GM19397 (cell line): ENCODE data around the gene HOXA11.

Experiments used
- ATAC-seq: cut with Tn5 transposase; IDR thresholded peaks from one replicate; pipeline ENCODE4 v1.9.1; 2021; ENCODE audit warnings: mild to moderate bottlenecking, moderate library complexity; ENCODE audit not compliant: unreplicated experiment

Gene HOXA11

GRCh38 chr7:27148756-27149641 lies 36.0 kb downstream of the HOXA11 start:
- ATAC-seq, result no peak

- ATAC-seq, result no peak
Observed at GRCh38 chr7:27148031-27148755, 36.8 kb downstream of the HOXA11 start.

- no peak for ATAC-seq
Observed at GRCh38 chr7:27147199-27148030, 37.6 kb downstream of the HOXA11 start, which contains the start of gene HOXA6. Gene HOXA6, minus strand, starts transcription at chr7:27147774. Its CDS starts 25 bp downstream, at chr7:27147749.

DNA sequence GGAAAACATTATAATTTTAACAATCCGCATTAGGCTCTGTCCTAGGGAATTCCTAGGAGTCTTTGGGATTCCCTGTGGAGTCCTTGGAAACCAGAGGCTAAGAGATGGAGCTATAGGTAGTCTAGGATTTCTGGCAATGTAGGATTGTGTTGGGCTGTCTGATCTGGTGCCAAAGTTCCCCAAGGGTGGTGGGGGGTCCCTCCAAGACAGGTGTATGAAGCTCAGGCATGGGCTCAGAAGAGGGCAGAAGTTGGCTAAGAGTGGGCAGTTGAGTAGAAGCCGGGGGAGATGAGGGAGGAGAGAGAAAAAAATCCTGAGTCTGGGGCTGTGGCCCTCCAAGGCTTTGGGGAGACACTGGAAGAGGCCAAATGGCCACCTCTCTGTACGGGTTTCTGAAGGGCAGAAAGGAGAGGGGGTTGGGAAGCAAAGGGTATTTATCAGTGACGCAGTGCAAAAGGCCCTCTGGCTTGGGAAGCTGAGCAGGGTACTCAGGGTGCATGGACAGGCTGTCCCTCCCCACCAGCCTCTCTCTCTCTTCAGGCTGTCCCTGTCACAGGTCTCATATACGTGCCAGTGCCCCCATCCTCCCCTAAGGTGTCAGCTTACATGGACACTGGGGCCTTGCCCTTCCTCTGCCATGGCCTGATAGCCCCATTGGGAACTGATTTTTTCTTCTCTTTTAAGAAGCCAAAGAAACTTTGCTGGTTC lies 38.4 kb downstream of the HOXA11 start:
- no peak for ATAC-seq

DNA sequence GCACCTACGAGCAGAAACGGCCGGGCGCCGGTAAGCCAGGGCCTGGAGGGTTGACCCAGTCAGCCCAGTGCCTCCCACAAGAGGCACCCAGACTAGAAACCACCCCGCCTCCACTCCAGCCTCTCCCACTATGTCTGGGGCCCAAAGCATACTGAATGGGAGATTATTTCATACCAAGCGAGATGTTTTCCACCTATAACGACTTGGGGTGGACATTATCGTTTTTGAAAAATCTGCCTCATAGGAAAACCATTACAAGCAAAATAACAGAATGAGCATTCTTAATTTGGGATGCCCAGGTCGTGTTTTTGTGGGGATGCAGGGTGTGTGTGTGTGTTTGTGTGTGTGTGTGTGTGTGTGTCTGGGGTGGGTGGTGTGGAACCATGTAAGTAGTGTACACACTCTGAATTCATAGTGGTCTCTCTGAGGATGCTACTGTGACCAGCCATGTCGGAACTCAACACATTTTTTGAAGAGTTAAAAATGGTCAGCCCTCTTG lies 39.1 kb downstream of the HOXA11 start:
- ATAC-seq, result no peak

- ATAC-seq, result no peak
Observed at GRCh38 chr7:27145165-27145913, 39.7 kb downstream of the HOXA11 start.

DNA sequence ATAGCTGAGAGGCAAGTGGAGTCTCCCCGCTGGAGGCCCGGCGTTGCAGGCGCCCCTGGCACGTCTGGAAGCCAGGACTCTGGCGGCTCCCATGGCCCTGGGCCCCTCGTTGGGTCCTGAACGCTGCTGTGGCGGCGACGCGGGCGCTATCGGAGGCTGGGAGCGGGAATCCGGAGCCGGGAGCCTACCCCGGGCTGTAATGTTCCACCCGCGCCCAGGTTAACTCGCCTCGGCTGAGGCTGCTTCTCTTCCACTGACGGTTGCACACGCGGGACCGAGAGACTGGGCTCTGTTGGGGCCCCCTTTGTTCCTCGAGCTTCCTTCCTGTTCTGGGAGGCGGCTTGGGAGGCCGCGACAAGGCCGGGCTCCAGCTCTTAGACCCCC lies 40.3 kb downstream of the HOXA11 start:
- no peak for ATAC-seq

- no peak for ATAC-seq
Observed at GRCh38 chr7:27143950-27144780, 40.9 kb downstream of the HOXA11 start.

DNA sequence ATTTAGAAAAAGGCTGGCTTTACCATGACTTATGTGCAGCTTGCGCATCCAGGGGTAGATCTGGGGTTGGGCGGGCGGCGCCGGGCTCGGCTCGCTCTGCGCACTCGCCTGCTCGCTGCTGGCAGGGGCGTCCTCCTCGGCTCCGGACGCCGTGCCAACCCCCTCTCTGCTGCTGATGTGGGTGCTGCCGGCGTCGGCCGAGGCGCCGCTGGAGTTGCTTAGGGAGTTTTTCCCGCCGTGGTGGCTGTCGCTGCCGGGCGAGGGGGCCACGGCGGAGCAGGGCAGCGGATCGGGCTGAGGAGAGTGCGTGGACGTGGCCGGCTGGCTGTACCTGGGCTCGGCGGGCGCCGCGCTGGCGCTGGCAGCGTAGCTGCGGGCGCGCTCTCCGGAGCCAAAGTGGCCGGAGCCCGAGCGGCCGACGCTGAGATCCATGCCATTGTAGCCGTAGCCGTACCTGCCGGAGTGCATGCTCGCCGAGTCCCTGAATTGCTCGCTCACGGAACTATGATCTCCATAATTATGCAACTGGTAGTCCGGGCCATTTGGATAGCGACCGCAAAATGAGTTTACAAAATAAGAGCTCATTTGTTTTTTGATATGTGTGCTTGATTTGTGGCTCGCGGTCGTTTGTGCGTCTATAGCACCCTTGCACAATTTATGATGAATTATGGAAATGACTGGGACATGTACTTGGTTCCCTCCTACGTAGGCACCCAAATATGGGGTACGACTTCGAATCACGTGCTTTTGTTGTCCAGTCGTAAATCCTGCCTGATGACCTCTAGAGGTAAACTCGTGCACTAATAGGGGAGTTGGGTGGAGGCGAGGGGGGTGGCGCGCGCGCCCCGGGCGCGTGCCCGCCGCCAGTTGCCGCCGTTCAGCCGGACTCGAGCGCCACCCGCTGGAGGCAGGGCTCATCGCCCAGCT lies 41.7 kb downstream of the HOXA11 start, which contains the start of gene HOXA5:
Gene HOXA5 (minus strand): TSS at position 659 of the 927 bp plus-strand sequence. CDS start 74 bp downstream, at position 585.
- ATAC-seq, result no peak

DNA sequence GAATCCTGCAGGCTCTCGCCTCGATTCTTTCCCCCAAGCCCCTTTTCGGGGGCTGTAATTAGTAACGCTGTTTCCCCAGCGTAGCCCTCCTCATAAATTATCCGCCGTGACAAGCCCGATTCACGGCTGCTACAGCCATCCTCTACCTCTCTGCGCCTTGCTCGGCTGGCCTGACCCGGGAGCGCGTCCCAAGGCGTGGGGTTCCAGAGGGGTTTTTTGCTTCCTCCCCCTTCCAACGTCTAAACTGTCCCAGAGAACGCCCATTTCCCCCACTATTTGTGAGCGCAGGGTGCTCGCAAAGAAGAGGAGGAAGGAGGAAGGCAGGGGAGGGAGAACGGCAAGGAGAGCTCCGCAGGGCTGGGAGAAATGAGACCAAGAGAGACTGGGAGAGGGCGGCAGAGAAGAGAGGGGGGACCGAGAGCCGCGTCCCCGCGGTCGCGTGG lies 42.4 kb downstream of the HOXA11 start:
- ATAC-seq, result no peak

- ATAC-seq, result no peak
Observed at GRCh38 chr7:27141923-27142579, 43.0 kb downstream of the HOXA11 start.

DNA sequence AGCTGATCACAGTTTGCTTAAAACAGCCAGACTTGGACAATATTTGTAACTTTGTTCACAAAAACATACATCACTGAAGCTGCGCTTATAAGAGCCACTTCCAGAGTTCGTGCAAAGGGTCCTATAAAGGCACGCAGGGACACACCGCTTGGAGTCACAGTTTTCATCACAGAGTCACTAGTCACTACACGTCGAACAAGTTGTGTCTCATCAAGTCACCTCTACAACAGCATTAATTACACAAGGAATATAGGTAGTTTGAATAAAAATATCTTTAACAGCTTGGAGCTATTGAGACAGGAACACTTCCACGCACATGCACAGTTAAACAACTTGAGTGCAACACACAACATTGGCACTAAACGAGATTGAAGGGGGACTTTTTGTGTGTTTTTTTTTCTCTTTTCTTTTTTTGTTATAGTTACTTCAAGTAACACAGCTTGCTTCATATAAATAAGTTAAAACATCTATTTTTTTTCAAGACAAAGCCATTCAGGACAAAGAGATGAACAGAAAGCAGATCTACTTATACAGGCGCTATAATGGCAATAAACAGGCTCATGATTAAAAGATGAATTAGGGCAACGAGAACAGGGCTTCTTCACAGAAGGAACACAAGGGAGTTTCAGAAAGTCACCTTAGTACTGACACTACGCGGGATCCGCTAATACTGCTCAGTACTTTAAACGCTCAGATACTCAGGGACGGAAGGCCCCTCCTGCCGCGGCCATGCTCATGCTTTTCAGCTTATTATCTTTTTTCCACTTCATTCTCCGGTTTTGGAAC lies 43.7 kb downstream of the HOXA11 start:
- no peak for ATAC-seq

GRCh38 chr7:27140126-27140857 lies 44.7 kb downstream of the HOXA11 start:
- ATAC-seq, result no peak

DNA sequence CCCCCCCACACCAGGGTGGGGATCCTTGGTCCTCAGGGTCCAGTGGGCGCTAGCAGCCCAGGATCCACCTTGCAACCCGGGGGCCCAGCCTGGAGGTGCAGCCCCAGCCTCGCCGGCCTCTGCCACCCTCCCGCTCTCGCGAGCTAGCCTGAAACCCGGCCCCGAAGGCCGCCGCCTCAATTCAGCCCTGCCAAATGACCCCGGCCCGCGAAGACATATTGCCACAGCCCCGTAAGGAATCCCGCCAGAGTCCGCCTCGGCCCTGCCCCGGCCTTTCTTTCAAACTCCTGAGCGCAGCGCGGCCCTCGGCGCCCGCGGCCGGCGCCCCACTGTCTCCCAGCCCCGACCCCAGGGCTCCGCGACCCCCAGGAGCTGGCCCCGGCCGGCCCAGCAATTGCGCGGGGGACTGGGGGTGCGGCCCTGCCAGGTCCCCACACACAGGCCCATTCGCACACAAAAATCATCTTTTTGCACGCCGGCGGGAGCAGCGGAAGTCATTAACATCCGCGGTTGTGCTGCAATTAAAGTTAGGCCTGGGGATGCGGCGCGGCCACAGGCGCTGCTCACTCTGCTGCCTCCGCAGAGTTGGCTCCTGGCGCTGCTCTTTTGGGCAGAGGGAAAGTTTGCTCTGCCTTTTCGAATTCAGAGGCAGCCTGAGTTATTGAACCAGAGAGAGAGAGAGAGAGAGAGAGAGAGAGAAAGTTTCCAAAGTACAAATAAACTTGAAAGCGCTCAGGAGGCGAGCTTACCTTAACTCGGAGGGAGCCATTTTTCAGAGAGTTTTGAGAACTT lies 45.5 kb downstream of the HOXA11 start:
- no peak for ATAC-seq

DNA sequence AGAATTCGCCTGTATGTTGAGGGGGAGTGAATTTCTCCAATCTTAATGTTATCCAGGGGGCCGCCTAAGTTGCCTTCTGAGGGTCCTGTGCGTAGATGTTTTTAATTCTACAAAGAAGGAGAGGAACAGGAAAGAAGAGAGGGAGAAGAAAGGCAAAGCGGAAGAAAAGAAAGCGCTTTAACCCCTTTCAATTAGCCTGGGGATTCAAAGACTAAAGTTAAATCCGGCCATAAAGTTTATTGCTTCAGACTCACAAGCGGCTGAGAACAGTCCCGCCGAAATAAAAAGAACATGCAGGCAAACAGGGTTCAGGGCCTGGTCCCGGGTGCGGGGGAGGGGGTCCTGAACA lies 46.1 kb downstream of the HOXA11 start:
- ATAC-seq, result no peak
